CD4-positive, alpha-beta T cell treated with Interleukin-15 for 4 hours (primary cell): ENCODE measurements around the gene SRSF6.
"Not testable (repeated sequence)": the region's sequence is repeated elsewhere in the genome, so short reads cannot be mapped to it uniquely, and the experiment has no call there.

ENCODE experiments used
- DNase-seq: peaks from one replicate; pipeline ENCODE4 v3.0.0-alpha.2; 2020; ENCODE audit warnings: low spot score

Gene SRSF6

DNA sequence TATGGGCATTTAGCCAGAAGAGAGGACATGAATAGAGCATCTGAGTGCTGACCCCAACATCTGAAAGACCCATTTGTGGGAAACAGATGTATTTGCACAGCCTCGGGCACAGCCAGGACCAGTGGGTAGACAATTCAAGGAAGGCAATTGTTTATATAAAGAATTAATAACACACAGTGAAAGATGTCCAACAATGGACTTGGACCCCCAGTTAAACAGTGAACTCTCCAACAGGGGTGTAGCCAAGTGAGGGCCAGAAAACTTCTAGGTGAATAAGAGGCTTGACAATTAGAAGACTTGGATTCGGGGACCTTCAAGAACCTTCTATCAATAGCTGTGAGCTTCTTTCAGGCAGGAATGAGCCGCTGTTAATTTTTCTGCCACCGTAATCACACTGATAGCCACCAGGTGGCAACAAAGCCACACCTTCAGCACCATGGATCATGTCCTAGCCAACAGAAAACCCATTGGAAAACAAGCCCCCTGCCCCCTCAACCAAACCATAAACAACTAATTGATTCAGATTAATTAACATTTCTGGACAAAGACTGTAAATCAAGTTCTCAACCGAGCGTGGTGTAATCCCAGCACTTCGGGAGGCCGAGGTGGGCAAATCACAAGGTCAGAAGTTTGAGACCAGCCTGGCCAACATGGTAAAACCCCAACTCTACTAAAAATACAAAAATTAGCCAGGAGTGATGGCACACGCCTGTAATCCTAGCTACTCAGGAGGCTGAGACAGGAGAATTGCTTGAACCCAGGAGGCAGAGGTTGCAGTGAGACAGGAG, 8.8 kb upstream of the SRSF6 start:
- peak; percentile 47 for DNase-seq

DNA sequence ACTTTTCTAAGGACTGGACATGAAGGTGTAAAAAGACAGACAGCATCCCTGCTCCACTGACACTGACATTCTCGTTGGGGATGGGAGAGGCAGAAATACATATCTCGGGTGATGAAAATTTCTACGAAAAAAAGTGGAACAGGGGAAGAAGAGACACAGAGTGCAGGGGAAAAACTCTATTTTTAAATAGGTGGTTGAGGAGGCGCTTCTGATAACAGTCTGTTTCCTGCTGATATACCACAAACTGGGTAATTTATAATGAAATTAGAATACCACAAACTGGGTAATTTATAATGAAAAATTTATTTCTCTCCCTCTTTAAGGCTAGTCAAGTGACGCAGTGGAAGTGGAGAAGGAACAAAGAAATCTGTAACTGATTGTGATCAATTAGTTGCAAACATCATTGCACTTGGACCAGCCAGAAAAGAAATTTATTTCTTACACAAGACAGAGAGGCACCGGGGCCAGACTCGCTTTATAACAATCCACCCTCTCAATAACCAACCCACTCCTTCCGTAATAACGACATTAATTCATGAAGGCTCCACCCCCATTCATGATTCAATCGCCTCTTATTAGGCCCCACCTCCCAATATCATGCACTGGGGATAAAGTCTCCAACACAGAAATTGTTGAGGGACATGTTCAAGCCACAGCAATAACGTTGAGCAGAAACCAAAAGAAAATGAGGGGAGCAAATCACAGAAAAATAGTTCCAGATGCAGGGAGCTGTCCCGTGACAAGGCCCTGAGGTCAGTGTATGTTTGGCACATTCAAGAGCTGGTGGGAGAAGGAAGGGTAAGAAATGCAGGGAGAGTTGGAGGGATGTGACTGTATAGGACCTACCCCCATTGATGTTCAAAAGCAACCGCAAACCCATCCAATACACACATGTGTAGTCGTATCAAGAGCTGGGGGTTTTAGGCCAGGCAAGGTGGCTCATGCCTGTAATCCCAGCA, 6.6 kb upstream of the SRSF6 start:
- DNase-seq: no peak

DNA sequence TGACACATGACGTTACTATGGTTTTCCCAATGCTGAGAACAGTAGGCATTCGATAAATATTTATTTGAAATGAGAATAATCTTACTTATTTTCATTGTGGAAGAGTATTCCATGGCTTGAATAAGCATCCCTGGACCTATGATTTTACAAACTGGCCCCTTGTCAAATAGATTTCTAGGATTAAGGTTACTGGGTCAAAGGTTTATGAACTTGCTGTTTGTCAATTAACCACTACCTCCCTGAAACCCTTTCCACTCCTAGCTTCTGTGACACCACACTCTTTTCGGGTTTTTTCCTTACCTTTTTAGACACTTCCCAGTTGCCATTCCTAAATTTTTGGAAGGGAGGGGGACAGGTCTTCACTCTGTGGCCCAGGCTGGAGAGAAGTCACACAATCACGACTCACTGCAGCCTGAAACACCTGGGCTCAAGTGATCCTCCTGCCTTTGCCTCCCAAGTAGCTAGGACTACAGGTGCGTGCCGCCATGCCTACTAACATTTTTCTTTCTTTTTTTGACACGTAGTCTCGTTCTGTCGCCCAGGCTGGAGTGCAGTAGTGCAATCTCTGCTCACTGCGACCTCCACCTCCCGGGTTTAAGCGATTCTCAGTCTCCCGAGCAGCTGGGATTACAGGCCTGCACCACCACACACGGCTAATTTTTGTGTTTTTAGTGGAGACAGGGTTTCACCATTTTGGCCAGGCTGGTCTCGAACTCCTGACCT, 5.1 kb upstream of the SRSF6 start:
- DNase-seq: no peak

DNA sequence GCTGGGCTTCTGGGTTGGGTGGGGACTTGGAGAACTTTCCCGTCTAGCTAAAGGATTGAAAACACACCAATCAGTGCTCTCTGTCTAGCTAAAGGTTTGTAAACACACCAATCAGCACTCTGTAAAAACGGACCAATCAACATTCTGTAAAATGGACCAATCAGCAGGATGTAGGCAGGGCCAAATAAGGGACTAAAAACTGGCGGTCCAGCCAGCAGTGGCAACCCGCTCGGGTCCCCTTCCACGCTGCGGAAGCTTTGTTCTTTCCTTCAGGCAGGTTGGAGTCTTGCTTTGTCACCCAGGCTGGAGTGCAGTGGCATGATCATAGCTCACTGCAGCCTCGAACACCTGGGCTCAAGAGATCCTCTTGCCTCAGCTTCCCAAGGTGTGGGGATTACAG, 1.4 kb upstream of the SRSF6 start:
- not testable (repeated sequence) for DNase-seq

DNA sequence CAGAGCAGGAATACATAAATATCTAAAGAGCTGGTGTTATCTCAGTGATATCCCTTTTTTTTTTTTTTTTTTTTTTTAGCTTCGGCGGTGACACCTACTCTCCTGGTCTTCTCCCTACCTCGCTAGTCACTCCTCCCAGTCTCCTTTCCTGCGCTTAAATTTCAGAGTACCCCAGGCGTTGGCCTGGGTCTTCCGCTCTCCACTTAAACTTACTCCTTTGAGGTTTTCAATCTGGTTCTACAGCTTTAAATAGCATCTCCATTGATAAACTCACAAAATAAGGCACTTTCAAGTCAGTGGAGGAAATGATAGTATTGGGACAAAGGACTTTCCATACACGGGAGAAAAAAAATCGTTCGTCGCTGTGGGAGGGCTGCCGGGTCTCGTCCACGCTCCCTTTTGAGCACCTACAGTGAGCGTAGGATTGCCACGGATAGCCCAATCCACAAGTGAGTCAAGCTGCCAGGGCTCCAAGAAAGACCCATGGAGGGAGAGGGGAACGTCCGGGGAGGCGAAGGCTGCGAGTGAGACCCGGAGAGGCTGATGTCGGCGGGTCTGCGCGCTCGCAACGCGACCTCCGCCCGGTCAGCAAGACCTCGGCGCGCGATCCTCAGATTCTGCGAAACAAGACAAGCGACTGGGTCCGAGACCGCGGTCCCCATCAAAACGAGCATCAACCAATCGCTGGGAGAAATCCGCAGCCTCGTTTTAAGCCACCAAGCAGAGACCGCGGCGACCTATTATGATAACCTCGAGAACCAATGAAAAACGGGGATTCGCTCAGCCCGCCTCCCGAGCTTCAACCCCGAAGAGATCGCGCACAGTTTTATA, 672 bp upstream of the SRSF6 start:
- DNase-seq: peak; percentile 84

DNA sequence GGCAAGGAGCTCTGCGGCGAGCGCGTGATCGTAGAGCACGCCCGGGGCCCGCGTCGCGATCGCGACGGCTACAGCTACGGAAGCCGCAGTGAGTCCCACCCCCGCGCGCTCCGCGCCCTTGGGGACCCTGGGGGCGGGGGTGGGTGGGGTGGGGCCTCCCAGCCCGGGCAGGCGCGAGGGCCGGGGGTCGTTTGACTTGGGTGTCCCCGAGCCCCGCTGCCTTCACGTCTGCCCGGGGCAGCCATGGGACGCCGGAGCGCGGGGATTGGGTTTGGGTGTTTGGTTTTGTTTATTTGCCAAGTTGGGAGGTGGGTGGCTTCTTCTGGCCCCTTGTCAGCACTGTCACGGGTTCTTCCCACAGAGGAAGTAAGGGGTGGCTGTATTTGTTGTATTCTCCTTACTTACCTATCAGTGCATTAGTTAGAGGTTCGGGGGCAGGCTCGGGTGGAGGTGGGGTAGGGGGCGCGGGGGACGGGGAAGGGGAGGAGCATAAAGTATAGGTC, 777 bp downstream of the SRSF6 start:
- DNase-seq: peak; percentile 10

DNA sequence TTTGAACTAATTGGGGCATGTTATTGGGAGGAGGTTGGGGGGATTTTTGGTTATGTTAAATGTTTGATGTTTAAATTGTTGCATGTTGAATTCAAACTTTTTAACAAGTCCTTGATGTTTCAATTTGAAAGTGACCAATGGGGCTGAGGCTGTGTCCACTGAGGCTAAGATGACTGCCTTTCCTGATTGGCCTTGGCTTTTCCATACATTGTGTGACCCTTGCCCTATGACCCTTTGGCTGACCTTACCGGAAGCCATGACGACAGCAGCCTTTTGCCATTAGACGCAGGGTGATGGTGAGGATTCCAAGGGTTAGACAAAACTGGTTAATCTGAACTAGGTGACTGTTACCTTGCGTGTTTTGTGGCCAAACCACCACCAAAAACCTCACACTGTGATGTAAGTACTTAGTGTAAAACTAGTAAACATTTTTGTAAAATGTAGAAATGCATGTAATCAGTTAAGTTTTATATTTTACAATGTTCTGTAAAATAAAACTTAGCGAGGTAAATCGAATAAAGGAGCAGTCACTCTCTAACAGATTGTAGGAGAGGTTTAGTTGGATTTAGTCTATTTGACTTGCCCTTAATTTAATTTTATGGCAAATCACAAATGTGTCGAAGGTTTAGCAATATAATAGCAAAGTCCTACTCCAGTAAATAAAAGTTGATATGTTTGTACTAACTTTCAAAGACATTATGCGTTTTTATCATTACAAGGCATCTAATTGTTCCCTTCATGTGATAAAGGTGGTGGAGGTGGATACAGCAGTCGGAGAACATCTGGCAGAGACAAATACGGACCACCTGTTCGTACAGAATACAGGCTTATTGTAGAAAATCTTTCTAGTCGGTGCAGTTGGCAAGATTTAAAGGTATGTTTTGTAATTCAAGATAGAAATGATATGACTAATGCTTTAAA, 1.6 kb downstream of the SRSF6 start:
- DNase-seq: no peak

DNA sequence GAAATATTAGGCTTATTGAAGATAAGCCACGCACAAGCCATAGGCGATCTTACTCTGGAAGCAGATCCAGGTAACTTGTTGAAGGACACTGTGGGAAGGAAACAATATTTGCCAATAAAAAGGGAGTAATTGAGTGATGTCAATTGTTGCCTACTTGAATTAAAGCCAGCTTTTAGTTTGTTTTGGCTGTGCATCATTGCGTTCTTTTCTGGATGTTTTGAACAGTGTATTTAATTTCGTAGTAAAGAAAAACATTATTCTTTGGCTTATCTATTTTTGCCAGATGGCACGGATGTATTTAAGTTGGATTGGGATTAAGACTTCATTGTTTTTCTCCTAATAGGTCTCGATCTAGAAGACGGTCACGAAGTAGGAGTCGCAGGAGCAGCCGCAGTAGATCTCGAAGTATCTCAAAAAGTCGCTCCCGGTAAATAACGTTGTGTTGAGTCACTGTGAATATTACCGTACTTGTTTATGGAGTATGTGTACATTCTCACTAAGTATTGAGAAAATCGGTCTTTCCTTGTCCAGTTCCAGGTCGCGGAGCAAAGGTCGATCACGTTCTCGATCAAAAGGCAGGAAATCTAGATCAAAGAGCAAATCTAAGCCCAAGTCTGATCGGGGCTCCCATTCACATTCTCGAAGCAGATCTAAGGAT, 2.6 kb downstream of the SRSF6 start:
- no peak for DNase-seq

DNA sequence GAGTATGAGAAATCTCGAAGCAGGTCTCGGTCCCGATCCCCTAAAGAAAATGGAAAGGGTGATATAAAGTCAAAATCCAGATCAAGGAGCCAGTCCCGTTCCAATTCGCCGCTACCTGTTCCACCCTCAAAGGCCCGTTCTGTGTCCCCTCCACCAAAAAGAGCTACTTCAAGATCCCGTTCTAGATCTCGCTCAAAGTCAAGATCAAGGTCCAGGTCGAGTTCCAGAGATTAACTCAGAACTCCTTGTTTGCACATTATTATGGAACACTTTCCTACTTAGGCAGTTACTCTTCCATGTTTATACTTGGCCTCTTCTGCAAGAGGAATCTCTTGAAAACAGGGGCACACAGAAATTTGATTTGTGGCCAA, 3.1 kb downstream of the SRSF6 start:
- DNase-seq: no peak

DNA sequence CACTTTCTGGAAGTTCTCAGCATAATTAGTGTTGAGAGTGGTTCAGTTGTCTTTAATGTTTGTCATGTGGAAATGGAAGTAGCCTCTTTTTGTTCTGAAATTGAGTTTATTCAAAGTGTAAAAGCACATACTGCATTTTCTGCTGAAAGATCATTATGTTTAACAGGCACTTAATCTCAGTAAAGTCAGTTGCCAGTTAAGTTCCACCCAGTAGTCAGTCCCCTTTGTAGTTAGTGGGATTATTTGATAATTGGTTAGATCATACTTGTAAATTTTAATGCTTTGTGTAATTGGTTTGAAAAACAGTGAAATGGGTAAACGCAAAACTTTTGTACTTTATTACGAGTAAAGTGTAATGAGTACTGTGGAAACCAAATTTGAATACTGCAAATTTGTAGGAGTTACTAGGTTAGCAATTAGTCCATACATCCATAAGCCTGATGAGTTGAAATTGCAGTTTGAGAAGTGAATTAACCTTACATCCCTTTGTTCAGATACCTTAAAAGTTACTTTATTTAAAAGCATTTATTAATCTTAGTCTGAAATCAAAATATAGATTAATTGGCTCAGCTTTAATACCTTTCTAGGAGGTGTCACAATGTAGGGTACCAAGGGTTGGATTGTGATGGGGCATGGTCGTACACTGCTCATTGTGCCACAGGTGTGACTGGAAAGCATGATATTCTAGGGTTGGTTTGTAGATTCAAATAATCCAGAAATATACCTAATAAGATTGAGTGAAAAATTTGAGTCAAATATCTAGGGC, 4.4 kb downstream of the SRSF6 start:
- no peak for DNase-seq

DNA sequence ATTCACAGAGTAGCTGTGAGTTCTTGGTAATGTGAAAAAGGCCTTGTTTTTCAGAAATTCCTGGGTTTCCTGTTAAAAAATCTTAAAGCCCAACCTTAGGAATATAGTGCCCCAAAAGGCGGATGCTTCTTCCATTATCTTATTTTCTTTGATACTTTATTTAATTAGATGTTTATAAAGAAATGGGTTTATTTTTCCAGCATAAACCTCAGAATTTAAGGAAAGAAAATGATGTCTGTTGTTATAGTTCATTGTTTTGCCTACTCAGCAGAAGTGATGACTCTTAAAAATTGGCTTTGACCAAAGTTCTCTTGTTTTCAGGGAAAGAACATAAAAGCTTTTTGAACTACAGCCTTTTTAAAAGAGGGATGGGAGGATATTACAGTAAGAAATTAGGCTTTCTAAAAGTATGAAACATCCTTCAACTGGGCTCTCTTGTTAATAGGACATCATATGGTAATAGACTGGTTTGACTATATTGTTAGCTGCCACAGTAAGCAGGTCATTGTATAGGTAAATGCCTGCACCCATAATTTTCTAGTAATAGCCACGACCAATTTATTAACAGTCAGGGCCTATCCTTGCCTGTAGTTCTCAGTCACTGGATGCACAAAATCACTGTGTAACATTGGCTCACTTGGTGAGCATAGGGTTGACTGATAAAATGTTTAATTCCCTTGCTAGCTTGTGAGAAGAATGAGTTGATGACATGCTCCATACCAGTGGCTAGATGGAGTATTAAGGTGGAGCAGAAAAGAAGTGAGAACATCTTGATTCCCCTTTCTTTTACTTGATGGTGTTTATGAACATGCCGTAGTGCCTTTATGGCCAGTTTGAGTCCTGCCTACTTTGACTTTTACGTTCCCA, 5.2 kb downstream of the SRSF6 start:
- no peak for DNase-seq

DNA sequence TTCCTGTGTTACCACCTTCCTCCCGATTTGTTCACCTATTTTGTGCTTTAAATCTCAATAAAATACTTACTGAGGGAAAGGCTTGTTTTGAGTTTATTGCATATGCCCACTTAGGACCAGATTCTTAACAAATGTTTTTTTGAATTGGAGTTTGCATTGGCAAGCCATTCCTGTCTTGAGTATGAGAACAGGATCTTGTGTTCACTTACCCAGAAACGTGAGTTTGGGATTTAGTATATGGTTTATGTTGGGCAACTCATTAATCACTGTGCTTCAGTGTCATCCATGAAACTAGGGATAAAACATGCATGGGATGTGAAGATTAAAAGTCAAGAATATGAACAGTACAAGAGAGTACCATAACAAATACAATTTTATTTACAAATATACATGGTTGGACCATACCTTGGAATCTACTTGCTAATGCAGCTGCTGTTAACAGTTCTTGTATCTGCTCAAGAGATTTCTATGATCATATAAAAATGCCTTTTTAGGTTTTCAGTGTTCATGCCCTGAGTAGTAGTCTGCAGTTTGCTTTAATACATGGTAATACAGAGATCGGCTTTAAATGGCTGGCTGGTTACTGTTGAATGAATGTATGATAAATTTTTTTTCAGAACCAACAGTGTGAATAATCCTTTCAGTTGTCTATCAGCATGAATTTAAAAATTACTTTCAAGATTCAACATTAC, 6.0 kb downstream of the SRSF6 start:
- DNase-seq: no peak

DNA sequence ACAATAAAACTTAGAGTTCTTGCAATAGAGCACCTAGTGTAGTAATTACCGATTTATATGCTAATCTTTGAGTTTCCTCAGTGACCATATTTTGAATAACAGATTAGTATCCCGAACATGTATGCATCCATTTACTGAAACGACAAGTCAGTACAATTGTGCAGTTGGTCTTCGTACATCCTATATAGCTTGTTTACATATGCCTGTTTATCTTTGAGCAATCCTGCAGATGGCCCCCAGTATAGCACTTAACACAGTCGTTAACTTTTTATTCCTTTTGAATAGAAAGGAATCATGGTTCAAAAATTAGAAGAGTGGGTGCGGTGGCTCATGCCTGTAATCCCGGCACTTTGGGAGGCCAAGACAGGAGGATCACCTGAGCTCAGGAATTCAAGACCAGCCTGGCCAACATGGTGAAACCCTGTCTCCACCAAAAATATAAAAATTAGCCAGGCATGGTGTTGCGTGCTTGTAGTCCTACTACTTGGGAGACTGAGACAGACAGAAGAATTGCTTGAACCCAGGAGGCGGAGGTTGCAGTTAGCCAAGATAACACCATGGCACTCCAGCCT, 6.6 kb downstream of the SRSF6 start:
- DNase-seq: no peak

DNA sequence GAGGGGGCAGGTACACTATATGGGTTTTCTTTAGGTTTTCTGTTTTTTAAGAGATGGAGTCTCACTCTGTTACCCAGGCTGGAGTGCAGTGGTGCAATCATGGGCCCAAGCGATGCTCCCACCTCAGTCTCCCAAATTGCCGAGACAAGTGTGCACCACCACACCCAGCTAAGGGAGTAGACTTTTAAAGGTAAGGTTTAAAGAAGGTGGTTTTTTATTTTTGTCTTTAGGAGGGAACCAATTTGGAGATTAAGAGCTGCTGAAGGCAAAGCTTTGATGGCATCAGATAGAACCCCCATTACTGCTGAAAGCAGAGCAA, 7.9 kb downstream of the SRSF6 start:
- DNase-seq: no peak

DNA sequence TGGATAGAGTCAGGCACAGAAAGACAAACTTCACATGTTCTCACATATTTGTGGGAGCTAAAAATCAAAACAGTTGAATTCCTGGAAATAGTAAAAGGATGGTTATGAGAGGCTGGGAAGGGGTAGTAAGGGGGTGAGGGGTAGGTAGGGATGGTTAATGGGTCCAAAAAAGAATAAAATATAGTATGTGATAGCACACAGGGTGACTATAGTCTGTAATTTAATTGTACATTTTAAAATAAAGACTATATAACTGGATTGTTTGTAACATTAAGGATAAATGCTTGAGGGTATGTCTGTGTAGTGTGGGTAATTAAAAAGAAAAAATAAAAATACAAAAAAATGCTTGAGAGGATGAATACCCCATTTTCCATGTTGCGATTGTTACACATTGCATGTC, 9.9 kb downstream of the SRSF6 start:
- no peak for DNase-seq

DNA sequence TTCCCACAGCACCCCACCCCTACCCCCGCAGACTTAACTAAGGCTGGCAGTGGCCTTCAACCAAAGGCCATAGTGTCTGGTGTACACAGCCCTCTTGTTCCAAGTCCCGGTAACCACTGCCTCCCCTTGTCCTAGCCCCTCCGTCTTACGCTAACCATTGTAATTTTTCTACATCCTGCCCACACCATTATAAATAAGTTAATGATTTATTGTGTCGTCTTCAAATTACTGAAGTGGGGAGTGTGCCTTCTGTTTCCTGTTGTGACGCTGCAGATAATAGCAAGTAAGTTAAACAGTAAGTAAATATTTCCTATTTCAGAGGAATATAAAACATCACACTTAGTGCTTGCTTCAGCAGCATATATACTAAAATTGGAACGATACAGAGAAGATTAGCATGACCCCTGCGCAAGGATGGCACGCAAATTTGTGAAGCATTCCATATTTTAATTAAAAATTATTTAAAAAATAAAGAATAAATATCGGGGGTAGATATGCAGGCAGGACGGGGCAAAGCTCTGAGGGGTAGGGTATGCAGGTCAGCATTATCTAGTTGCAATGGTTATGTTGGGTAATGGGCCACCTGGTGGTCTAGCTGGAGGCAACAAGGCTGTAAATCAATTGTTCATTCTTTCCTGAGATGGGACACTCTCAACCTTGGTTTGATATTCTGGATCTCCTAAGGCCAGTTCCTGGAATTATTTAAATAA, 15.1 kb downstream of the SRSF6 start:
- DNase-seq: no peak

DNA sequence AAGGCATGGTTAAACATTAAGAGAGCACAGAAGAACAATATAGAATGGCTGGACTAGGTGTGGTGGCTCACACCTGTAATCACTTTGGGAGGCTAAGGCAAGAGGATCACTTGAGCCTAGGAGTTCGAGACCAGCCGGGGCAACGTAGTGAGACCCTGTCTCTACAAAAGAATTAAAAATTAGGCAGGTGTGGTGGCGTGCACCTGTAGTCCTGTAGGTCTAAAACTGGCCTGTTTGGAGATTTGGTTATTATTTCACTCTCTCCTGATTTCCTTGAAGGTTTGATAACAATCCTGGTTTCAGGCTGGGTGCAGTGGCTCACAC, 15.6 kb downstream of the SRSF6 start:
- no peak for DNase-seq
